NCI-H82 treated with DMSO at 0.1 percent for 48 hours (cell line): ENCODE measurements around the gene FMO2.
A peak's percentile ranks its signal among the peaks of the same experiment; 100 is the strongest.

ENCODE experiments used
- DNase-seq: peaks from one replicate; lab custom pipeline; 2025; ENCODE audit not compliant: unreplicated experiment; lab: John Stamatoyannopoulos, UW

The FMO2 gene, protein sequence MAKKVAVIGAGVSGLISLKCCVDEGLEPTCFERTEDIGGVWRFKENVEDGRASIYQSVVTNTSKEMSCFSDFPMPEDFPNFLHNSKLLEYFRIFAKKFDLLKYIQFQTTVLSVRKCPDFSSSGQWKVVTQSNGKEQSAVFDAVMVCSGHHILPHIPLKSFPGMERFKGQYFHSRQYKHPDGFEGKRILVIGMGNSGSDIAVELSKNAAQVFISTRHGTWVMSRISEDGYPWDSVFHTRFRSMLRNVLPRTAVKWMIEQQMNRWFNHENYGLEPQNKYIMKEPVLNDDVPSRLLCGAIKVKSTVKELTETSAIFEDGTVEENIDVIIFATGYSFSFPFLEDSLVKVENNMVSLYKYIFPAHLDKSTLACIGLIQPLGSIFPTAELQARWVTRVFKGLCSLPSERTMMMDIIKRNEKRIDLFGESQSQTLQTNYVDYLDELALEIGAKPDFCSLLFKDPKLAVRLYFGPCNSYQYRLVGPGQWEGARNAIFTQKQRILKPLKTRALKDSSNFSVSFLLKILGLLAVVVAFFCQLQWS

GRCh38 chr1:171185091-171185490 is at the start of gene FMO2:
Gene FMO2, plus strand, starts transcription at chr1:171185300. Its CDS starts 414 bp downstream, at chr1:171185714.
- no peak for DNase-seq

- no peak for DNase-seq
Measured at GRCh38 chr1:171137580-171137979, 47.5 kb upstream of the FMO2 start.

DNA sequence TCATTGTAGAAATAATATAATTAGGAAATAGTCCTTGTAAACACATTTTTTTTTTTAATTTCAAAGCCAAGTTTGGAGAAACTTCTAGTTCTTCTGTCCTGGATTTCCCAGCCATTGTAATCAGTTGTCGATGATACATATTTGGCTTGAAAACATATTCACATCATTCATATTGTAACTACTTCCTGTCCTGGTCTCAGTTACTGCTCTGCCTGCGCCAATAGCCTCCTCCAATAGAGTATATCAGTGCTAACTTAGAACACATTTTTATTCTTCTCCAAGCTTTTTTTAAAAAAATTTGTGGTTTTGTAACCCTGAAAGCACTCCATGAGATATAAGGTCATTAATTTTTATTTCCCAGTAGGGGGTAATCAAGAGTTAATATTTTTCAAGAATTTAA is 46.1 kb upstream of the FMO2 start:
- DNase-seq, result no peak

DNA sequence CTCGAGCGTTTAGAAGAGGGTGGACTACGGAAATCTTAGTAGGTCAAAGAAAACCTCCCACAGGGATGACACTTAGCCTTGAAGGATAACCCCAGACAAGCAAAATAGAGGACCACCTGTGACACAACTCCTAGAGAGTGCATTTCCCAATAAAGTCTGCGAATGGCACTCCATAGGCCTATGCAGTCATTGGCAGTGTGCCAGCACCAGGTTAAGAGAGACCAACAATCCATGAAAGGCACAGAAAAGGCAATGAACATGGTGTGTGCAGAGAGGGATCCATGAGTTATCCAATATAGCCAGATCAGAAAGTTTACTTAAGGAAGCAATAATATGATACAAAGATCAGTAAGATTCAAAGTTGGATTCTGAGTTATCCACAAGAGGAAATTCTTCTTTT is 45.2 kb upstream of the FMO2 start:
- peak; percentile 82 for DNase-seq

GRCh38 chr1:171140401-171140800 is 44.7 kb upstream of the FMO2 start:
- DNase-seq, result no peak

DNA sequence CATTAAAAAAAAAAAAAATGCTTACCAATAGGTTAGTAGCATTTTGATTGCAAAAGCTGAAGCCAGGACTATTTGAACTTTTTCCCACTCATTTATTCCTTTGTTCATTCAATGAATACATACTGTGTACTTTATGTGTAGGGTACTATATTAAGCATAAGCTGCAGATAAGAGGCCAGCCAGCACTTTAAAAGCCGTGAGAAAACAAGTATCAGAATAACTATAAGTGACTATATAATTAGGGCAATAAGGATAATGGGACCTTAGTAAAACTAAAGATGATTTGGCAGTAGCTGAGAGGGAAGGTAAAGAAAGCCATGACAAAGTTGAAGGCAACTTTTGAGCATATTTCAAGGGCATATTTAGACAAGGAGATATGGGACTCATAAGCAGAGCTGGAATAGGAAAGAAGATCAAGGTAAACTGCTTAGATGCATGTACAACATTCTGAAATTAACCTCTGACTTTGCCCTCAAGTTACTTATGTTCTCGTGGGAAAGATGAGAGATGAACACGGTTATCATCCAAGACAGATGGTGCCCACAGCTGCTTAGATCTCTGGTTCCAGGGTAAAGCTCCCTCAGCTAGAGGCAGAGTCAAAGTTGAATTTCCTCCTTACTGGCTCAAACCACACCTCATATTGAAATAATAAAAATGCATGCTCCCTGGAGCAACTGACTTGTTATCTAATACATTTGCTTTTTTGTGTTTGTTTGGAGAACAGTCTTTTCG is 44.0 kb upstream of the FMO2 start:
- DNase-seq, result peak; percentile 88

- peak; percentile 84 for DNase-seq
Measured at GRCh38 chr1:171141688-171142415, 43.2 kb upstream of the FMO2 start.

GRCh38 chr1:171142416-171143385 is 42.4 kb upstream of the FMO2 start:
- peak; percentile 94 for DNase-seq

DNA sequence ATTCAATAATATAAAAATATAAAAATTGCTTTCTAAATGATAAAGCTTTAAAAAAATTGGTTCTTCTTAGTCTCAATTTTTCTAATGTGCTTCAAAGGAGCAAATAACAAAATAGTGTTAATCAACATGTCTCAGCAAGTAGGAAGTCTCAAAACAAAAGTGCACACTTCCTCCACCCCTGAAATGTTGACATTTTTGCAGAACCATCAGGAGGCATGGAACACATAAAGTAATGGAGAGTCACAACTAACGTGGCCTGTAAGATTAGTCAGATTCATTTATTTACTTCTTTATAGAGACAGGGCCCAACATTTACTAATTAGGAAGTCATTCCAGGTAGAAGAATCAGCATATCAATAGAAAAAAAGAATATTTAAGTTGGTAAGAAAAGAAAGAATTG is 34.9 kb upstream of the FMO2 start:
- DNase-seq, result no peak

DNA sequence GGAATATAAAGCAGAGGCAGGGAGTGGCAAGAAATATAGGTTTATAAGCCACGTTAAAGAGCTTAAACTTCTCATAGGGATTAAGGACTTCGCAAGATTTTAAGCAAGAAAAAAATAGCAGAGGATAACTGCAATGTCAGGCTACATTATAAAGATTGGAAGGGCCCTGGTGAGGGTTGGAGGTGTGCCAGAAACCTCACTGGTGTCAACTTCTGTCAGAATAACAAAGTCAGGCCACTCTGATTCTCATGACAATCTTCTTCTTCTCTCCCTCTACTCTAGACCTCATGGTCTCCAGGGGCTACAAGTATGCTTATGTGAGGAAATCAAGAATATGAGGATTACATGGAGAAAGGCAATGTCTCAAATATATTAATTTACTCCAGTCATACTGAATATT is 32.6 kb upstream of the FMO2 start:
- peak; percentile 64 for DNase-seq

DNA sequence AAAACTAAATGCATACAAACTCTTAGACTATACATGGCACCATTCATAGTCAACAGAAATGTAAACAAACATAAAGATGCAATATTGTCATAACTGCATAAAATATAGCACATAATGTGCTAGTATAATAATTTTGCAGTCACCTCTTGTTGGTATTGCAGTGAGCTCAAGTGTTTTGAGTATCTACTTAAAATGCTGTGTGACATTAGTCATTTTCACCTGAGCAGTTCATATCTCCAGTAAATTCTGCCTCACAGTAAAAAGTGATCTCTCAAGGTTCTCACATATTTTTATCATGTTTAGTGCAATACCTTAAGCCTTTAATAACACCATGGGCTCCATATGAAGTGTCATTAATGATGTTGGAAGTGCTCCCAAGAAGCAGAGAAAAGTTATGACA is 29.6 kb upstream of the FMO2 start:
- no peak for DNase-seq

DNA sequence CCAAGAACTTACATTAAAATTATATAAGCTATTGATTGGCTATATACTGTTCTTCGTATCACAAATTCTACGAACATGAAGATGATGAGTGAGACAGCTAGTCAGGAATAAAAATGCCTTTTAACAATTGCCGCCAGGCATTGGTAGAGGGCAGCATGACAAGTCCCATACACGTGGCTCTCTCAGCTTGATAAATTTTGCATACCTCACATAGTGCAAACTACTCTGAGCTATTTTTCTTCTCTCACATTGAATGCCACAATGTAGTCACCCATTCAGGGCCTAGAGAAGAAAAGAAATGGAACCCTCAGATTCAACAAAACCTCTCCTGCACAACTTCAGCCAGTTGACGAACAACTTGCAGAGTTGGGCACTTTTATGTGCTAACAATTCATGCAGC is 27.0 kb upstream of the FMO2 start:
- no peak for DNase-seq

DNA sequence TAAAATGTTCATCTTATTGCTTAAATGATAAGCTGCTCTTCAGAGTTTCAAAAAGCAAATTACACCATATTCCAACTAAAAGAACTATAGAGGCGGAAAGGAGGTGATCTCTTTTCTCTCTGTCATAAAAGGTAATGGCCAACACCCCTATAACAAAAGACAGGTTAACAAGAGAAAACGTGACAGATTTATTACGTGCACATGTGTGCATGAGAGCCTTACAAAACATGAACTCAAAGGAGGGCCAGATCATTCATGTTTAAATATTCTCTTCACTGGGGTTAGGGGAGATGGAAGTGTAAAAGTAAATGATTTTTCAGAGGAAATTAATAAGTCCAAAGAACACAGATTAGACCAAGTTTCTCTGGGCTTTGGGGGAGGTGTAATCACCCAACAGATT is 26.5 kb upstream of the FMO2 start:
- DNase-seq, result no peak

DNA sequence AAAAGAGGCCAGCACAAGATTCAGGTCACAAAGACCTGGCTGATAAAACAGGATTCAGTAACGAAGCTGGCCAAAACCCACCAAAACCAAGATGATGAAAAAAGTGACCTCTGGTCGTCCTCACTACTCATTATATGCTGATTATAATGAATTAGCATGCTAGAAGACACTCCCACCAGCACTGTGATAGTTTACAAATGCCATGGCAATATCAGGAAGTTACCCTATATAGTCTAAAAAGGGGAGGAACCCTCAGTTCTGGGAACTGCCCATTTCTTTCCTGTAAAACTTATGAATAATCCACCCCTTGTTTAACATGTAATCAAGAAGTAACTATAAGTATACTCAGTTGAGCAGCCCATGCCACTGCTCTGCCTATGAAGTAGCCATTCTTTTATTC is 26.0 kb upstream of the FMO2 start:
- no peak for DNase-seq

GRCh38 chr1:171160211-171160610 is 24.9 kb upstream of the FMO2 start:
- DNase-seq, result no peak

GRCh38 chr1:171160639-171161354 is 24.3 kb upstream of the FMO2 start:
- DNase-seq, result no peak

- no peak for DNase-seq
Measured at GRCh38 chr1:171161431-171161830, 23.7 kb upstream of the FMO2 start.

DNA sequence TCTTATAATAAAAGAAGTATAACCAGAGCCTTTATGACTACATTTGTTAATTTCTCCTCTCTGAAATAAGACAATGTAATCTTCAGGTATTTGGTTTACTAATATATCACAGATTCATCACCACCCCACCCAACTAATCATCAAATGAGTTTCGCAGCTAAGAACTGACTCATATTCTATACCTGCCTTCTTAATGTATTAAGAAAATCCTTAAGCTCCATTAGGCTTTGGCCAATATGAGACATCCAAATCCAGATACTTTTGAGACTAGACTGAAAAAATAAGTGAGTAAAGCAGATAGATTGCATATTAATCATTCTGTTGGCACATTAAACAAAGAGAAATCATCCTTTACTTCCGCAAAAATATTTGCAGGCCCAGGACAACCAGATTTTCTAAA is 18.7 kb upstream of the FMO2 start:
- DNase-seq, result no peak

DNA sequence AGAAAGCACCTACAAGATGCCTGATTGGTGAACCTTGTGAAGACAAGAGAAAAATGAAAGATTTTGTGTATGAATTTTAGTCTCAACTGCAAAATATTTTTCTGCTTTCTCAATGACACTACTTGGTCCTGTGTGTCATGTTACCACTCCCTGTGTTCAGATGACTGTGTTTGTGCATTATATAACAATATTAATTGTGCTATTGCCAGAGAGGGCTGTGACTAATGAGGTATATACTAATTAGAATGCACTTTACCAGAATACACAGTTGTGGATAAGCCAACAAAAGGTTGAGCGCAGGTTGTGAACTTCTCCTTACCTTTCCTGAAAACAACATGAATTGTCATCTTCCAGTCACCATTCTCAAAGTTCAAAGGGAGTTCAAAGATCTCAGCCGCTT is 17.3 kb upstream of the FMO2 start:
- no peak for DNase-seq

GRCh38 chr1:171172471-171172870 is 12.6 kb upstream of the FMO2 start:
- no peak for DNase-seq
